HepG2 (cell line): ENCODE data around the gene BCAM. TPM values are rescaled to one million over a fixed set of nuclear protein-coding genes. Genes with fewer than 3 reads are reported as not detected.
A peak's percentile ranks its signal among the peaks of the same experiment; 100 is the strongest.

Experiments used
- ATAC-seq: fragments of 200-7000 bp; cut with Tn5 transposase; 3 replicates; pipeline ENCODE4 v1.9.1; 2020; ENCODE audit warnings: mild to moderate bottlenecking, moderate library complexity
- BruUV-seq: library from RNA; stranded (reverse); fragments of 400-500 nt; replicated peaks from 2 replicates; lab custom pipeline; 2021; lab: Mats Ljungman, UMichigan
- CTCF ChIA-PET: fragments of 300-600 bp; formaldehyde crosslinking; extraction: SDS; loops from one replicate; lab custom pipeline; 2021; ENCODE audit warnings: low total read pairs, inconsistent platforms, low intra/inter-chr PET ratio; lab: Yijun Ruan, JAX
- POLR2A ChIA-PET: fragments of 350-600 bp; sonication (Branson Sonifier 250); formaldehyde crosslinking; loops from one replicate; lab custom pipeline; 2020; ENCODE audit warnings: antibody characterized with exemption, inconsistent platforms; lab: Yijun Ruan, JAX
- DNase-seq: peaks from one replicate; pipeline ENCODE4 v3.0.0-alpha.2; 2015; ENCODE audit warnings: low spot score
- FAIRE-seq: peaks from 3 replicates; lab custom pipeline; 2011; peaks lifted over from hg19 to GRCh38; lab: Jason Lieb, UNC
- H2AFZ ChIP-seq: one replicate; pipeline ENCODE4 v1.6.1; 2011; ENCODE audit warnings: low read length, inconsistent platforms
- H3K27ac ChIP-seq: fragments of 300-600 bp; 3 replicates; pipeline ENCODE4 v1.8.0; 2011; ENCODE audit warnings: mixed run types, mild to moderate bottlenecking, mixed read lengths, low read length, inconsistent platforms; ENCODE audit not compliant: insufficient read depth; ENCODE audit errors: extremely low read length
- H3K27me3 ChIP-seq, 2 experiments: fragments of 200-600 bp in 1 of 2; 2 replicates in 1 of 2; 3 replicates in 1 of 2; pipeline versions ENCODE4 v1.6.0 to v1.8.0; 2011; ENCODE audit warnings: low read length in 2 of 2, mild to moderate bottlenecking in 2 of 2, moderate library complexity in 2 of 2, inconsistent platforms in 1 of 2; ENCODE audit not compliant: insufficient read depth in 2 of 2, control insufficient read depth in 1 of 2
- H3K36me3 ChIP-seq, 2 experiments: fragments of 200-600 bp in 1 of 2; replicated peaks in 1 of 2; 2 replicates in 1 of 2; 3 replicates in 1 of 2; pipeline versions ENCODE4 v1.5.1 to v1.8.0; 2011; ENCODE audit warnings: low read length in 2 of 2, inconsistent platforms in 1 of 2; ENCODE audit not compliant: insufficient read depth in 2 of 2, control insufficient read depth in 1 of 2
- H3K4me1 ChIP-seq: 2 replicates; pipeline ENCODE4 v1.5.1; 2012; ENCODE audit warnings: low read length, inconsistent platforms; ENCODE audit not compliant: insufficient read depth
- H3K4me2 ChIP-seq: 2 replicates; pipeline ENCODE4 v1.6.0; 2011; ENCODE audit warnings: low read depth, low read length, inconsistent platforms
- H3K4me3 ChIP-seq, 3 experiments: fragments of 200-600 bp in 1 of 3; sonication (generic), shearing (Covaris generic) in 1 of 3; replicated peaks in 1 of 3; 2 replicates each; pipeline ENCODE4 v1.5.1; 2011 to 2016; ENCODE audit warnings: low read length in 3 of 3, inconsistent platforms in 2 of 3, low read depth in 2 of 3, mild to moderate bottlenecking in 2 of 3, control low read depth in 1 of 3, mixed read lengths in 1 of 3; ENCODE audit not compliant: insufficient read depth in 1 of 3
- H3K79me2 ChIP-seq: one replicate; pipeline ENCODE4 v1.6.1; 2011; ENCODE audit warnings: low read length, inconsistent platforms; ENCODE audit not compliant: insufficient read depth
- H3K9ac ChIP-seq: 2 replicates; pipeline ENCODE4 v1.6.0; 2011; ENCODE audit warnings: mild to moderate bottlenecking, low read depth, low read length, inconsistent platforms; ENCODE audit not compliant: insufficient read depth
- H3K9me3 ChIP-seq: 2 replicates; pipeline ENCODE4 v1.5.1; 2012; ENCODE audit warnings: mild to moderate bottlenecking, low read length
- H4K20me1 ChIP-seq: 2 replicates; pipeline ENCODE4 v1.6.0; 2011; ENCODE audit warnings: inconsistent platforms, mild to moderate bottlenecking, low read length, moderate library complexity; ENCODE audit not compliant: insufficient read depth
- HDAC1 ChIP-seq: sonication (generic); formaldehyde crosslinking; IDR thresholded peaks from 2 replicates; pipeline ENCODE4 v1.5.1; 2020; ENCODE audit warnings: mild to moderate bottlenecking, missing genetic modification reagents
- U2AF2 ChIP-seq: fragments of 200-400 bp; formaldehyde crosslinking; IDR thresholded peaks from 2 replicates; pipeline ENCODE4 v1.6.1; 2017; ENCODE audit warnings: low read depth, mild to moderate bottlenecking, low read length
- ZNF121 ChIP-seq: sonication (generic); formaldehyde crosslinking; IDR thresholded peaks from 2 replicates; pipeline ENCODE4 v1.5.0; 2020; ENCODE audit warnings: mild to moderate bottlenecking, missing genetic modification reagents
- ZNF496 ChIP-seq: sonication (generic); formaldehyde crosslinking; IDR thresholded peaks from 2 replicates; pipeline ENCODE4 v1.8.1; 2023; ENCODE audit warnings: mild to moderate bottlenecking, moderate library complexity, missing genetic modification reagents; ENCODE audit not compliant: insufficient replicate concordance
- WGBS: methylation state at CpG from one replicate; pipeline ENCODE4 v1.1.6; 2017; ENCODE audit warnings: low lambda C conversion rate; 5-methylcytosine and 5-hydroxymethylcytosine counted together
- in situ Hi-C: cut with HindIII; loops from 2 replicates; pipeline ENCODE4 v1.10.0; 2017; ENCODE audit warnings: low pct_unique_long_range_greater_than_20kb; ENCODE audit not compliant: extremely low pct_ligation_motif_present
- intact Hi-C: fragments of 100-400 bp; cut with micrococcal nuclease; formaldehyde crosslinking; loops from one replicate; pipeline ENCODE4 v1.10.0; 2022; ENCODE audit not compliant: unreplicated experiment
- polyA plus RNA-seq, 8 experiments: library from polyadenylated mRNA; depleted of rRNA in 3 of 8; stranded (reverse) in 7 of 8; unstranded in 1 of 8; fragments of >200 nt; fragmentation: Illumina TruSeq in 4 of 8; extraction: Trizol in 4 of 8; gene quantifications; 2 replicates each; pipeline versions ENCODE4 v1.2.1 to v1.2.3, GENCODE V29; 2011 to 2016; ENCODE audit warnings: low read depth in 4 of 8, missing spikeins in 1 of 8, mixed read lengths in 1 of 8; ENCODE audit not compliant: insufficient read depth in 1 of 8
- total RNA-seq, 5 experiments: library from RNA; depleted of rRNA; stranded (reverse); fragments of >200 nt; fragmentation: Illumina TruSeq; extraction: Trizol; gene quantifications; 2 replicates each; pipeline ENCODE4 v1.2.3, GENCODE V29; 2016; ENCODE audit warnings: low read depth in 1 of 5

Gene BCAM
- total and polyA plus RNA-seq, 2 of the 13 experiments (the other 11 are each of a cell fraction or from before 2014, with no cell fraction given), result 51.2 to 62.7 TPM

DNA sequence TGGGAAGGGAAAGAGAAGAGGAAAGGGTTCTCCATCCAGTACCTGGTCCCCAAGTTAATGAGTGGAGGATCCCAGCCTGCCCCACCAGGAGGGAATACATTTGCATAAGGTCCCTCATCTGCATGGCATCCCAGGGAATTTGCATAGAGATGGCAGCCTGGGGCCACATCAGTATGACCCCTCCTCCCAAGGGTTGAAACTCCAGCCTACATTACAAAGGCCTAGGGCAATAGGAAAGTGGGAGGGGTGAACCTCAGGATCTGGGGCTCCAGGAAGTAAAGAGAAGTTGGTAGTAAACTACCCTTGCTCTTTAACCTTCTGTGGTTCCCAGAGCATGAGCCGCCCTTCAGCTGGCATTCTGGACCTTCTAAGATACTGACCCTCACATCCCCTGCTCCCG lies 30.4 kb downstream of the BCAM start:
- Histone ChIP-seq H3K9ac (no peak overlapping the region), H4K20me1 (no peaks in the 10 kb centered on the region), H3K9me3 (no peaks in the 10 kb centered on the region), H3K4me1 (peaks cover 16% of the 10 kb centered on the region), H3K27ac (no peak overlapping the region), H3K27me3 (no peaks in the 10 kb centered on the region), H3K36me3 (no peaks in the 10 kb centered on the region), H2AFZ (no peak overlapping the region), H3K4me2 (peak overlapping the region; percentile 39; the same call in 1 of the 2 replicates), H3K79me2 (no peaks in the 10 kb centered on the region), H3K4me3 (no peak overlapping the region)
- in situ Hi-C loops (no loop called here), intact Hi-C loops (no loop called here)
- ATAC-seq (peak; percentile 22; the same call in 1 of the 3 replicates), FAIRE-seq (no peak), DNase-seq (no peak)
- WGBS, result 33% methylated on average over 1 of the region's 2 CpGs
- TF ChIP-seq U2AF2, result no peak
- ChIA-PET POLR2A (no interaction called here), CTCF (no interaction called here)
- BruUV-seq, result no TSS peak

DNA sequence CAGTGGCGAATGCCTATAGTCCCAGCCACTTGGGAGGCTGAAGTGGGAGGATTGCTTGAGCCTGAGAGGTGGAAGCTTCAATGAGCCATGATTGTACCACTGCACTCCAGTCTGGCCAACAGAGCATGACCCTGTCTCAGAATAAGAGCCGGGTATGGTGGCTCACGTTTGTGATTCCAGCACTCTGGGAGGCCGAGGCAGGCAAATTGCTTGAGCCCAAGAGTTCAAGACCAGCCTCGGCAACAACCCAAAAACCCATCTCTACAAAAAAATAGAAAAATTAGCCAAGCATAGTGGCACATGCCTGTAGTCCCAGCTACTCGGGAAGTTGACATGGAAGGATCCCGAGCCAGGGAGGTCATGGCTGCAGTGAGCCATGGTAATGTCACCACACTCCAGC lies 31.9 kb downstream of the BCAM start:
- in situ Hi-C loops, result loop anchor here (10.0 kb wide), 1 partner anchor 46 kb away; no protein-coding TSS in a partner anchor
- peak; percentile 37; the same call in 1 of the 2 replicates for TF ChIP-seq ZNF121 (CRISPR knock-in tag)
- no peak for TF ChIP-seq HDAC1 (CRISPR knock-in tag)
- no peak for TF ChIP-seq ZNF496
- H3K4me2 ChIP-seq, result no peak overlapping the region

More for the DNA sequence above, 31.9 kb downstream of the BCAM start:
- 59% methylated on average over 7 of the region's 7 CpGs for WGBS
- Histone ChIP-seq H3K9me3 (no peaks in the 10 kb centered on the region), H3K4me3 (no peak overlapping the region), H3K36me3 (no peaks in the 10 kb centered on the region), H3K9ac (no peak overlapping the region), H2AFZ (no peak overlapping the region), H3K79me2 (no peaks in the 10 kb centered on the region), H3K27ac (no peak overlapping the region), H4K20me1 (no peaks in the 10 kb centered on the region), H3K4me1 (peaks cover 23% of the 10 kb centered on the region), H3K27me3 (no peaks in the 10 kb centered on the region)
- POLR2A ChIA-PET, result interaction anchor here (0.6 to 1.5 kb wide), 2 partner anchors 17 to 34 kb away, joined by 3 to 5 read pairs; no protein-coding TSS in a partner anchor
- DNase-seq, result no peak
- CTCF ChIA-PET, result no interaction called here
- BruUV-seq, result no TSS peak
- intact Hi-C loops, result loop anchor here (10.0 kb wide), 1 partner anchor 114 kb away; the partner anchor contains the start of gene CLPTM1
- no peak for ATAC-seq
- FAIRE-seq, result no peak
